Fibroblast of mammary gland (primary cell): ENCODE data around the gene CA10.

Experiments used
- DNase-seq: peaks from one replicate; pipeline ENCODE4 v3.0.0-alpha.2; 2010; ENCODE audit warnings: low read depth
- H3K4me3 ChIP-seq: 2 replicates; pipeline ENCODE4 v1.5.1; 2011; ENCODE audit warnings: low read depth, mild to moderate bottlenecking, low read length, moderate library complexity; ENCODE audit not compliant: control insufficient read depth
- CTCF ChIP-seq: conservative IDR thresholded peaks from 2 replicates; pipeline ENCODE4 v1.5.1; 2011; ENCODE audit warnings: low read depth, low read length, inconsistent platforms; ENCODE audit not compliant: control insufficient read depth, insufficient read depth

CA10 gene

GRCh38 chr17:51720439-51720838 lies 438.1 kb downstream of the CA10 start:
- no peak for TF ChIP-seq CTCF

GRCh38 chr17:51718983-51719382 lies 439.5 kb downstream of the CA10 start:
- no peak for TF ChIP-seq CTCF
- DNase-seq: no peak
- no peak overlapping the region for H3K4me3 ChIP-seq

More at GRCh38 chr17:51720439-51720838, 438.1 kb downstream of the CA10 start:
- H3K4me3 ChIP-seq: no peak overlapping the region
- no peak for DNase-seq

- TF ChIP-seq CTCF: no peak
- H3K4me3 ChIP-seq: no peak overlapping the region
- DNase-seq: no peak
Observed at GRCh38 chr17:51711581-51711980, 446.9 kb downstream of the CA10 start.

GRCh38 chr17:51710634-51710979 lies 447.9 kb downstream of the CA10 start:
- H3K4me3 ChIP-seq: no peak overlapping the region
- no peak for DNase-seq
- TF ChIP-seq CTCF: no peak

GRCh38 chr17:51709694-51710633 lies 448.6 kb downstream of the CA10 start:
- DNase-seq: no peak

GRCh38 chr17:51707216-51707615 lies 451.3 kb downstream of the CA10 start:
- no peak for TF ChIP-seq CTCF
- DNase-seq: no peak
- no peak overlapping the region for H3K4me3 ChIP-seq

More at GRCh38 chr17:51709694-51710633, 448.6 kb downstream of the CA10 start:
- TF ChIP-seq CTCF: no peak
- H3K4me3 ChIP-seq: no peak overlapping the region
